ENCODE data around the gene RTN4R. TPM values are rescaled to one million over a fixed set of nuclear protein-coding genes. Genes with fewer than 3 reads are reported as not detected.

The RTN4R gene
- total RNA-seq, 1 experiment from 2014 or later: 19.0 TPM

DNA sequence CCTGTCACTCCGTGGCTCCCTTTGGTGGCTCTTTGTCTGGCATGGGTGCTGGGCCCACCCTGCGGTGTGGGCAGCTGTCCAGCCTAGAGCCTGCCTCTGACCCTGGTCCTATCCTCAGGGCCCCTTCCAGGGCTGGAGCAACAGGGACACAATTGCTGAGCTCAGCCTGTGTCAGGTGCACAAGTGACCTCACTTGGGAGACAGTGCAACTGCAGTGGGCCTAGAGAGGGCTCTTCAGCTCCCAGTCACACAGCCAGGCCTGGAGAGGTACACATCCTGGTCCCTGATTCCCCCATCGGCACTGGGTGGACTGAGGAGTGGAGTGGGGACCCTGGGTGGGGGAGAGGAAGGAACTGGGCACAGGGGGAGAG is 43.9 kb downstream of the RTN4R start:
- no peak for ATAC-seq
- DNase-seq (ENCODE audit: low read depth, low spot score): no peak
- BruUV-seq (replicated peaks): no TSS peak
- Histone ChIP-seq H3K4me3 (replicated peaks in 1 of 2; ENCODE audit: low read depth in 1 of 2, low read length in 2 of 2) (no peak overlapping the region), H3K36me3 (ENCODE audit: control insufficient read depth in 1 of 2, insufficient read depth in 2 of 2, low read length in 2 of 2) (no peaks in the 10 kb centered on the region), H3K4me2 (ENCODE audit: low read length) (no peak overlapping the region), H3K9me3 (ENCODE audit: control insufficient read depth in 1 of 2, insufficient read depth in 1 of 2, low read depth in 1 of 2, low read length in 2 of 2) (peaks cover 0 to 14% of the 10 kb centered on the region in 2 experiments; a peak in 1 of 4 replicates), H3K9ac (ENCODE audit: low read length) (no peak overlapping the region), H4K20me1 (ENCODE audit: insufficient read depth) (no peaks in the 10 kb centered on the region), H3K27ac (ENCODE audit: low read depth, low read length) (no peak overlapping the region), H3K9me2 (ENCODE audit: insufficient read depth) (no peaks in the 10 kb centered on the region), H3K79me2 (ENCODE audit: insufficient read depth, low read length) (no peaks in the 10 kb centered on the region), H2AFZ (ENCODE audit: low read depth, low read length, poor library complexity, severe bottlenecking) (no peak overlapping the region), H3K27me3 (ENCODE audit: insufficient read depth, low read length) (no peaks in the 10 kb centered on the region), H3K4me1 (ENCODE audit: control insufficient read depth in 1 of 2, insufficient read depth in 2 of 2, low read length in 2 of 2) (no peaks in the 10 kb centered on the region)
- intact Hi-C loops (cut with micrococcal nuclease): no loop called here
- ChIA-PET POLR2A (no interaction called here), RAD21 (ENCODE audit: low non-redundant PET in 1 of 2, low total read pairs in 2 of 2, uncharacterized antibody in 2 of 2, unreplicated experiment in 2 of 2) (no interaction called here), CTCF (no interaction called here)
- TF ChIP-seq, protein P1, sequence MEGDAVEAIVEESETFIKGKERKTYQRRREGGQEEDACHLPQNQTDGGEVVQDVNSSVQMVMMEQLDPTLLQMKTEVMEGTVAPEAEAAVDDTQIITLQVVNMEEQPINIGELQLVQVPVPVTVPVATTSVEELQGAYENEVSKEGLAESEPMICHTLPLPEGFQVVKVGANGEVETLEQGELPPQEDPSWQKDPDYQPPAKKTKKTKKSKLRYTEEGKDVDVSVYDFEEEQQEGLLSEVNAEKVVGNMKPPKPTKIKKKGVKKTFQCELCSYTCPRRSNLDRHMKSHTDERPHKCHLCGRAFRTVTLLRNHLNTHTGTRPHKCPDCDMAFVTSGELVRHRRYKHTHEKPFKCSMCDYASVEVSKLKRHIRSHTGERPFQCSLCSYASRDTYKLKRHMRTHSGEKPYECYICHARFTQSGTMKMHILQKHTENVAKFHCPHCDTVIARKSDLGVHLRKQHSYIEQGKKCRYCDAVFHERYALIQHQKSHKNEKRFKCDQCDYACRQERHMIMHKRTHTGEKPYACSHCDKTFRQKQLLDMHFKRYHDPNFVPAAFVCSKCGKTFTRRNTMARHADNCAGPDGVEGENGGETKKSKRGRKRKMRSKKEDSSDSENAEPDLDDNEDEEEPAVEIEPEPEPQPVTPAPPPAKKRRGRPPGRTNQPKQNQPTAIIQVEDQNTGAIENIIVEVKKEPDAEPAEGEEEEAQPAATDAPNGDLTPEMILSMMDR (IDR thresholded peaks at IDR 0.05 in 2 of 3, conservative IDR thresholded peaks at IDR 0.05 in 1 of 3; ENCODE audit: borderline replicate concordance in 1 of 3, insufficient read depth in 1 of 3, low read depth in 2 of 3, low read length in 2 of 3): no peak
- TF ChIP-seq, protein P2, sequence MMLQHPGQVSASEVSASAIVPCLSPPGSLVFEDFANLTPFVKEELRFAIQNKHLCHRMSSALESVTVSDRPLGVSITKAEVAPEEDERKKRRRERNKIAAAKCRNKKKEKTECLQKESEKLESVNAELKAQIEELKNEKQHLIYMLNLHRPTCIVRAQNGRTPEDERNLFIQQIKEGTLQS (IDR thresholded peaks at IDR 0.05): no peak
- TF ChIP-seq POLR2A (IDR thresholded peaks at IDR 0.05; ENCODE audit: borderline replicate concordance, extremely low read depth, insufficient read depth, insufficient read length) (no peak), EZH2phosphoT487 (IDR thresholded peaks at IDR 0.05; ENCODE audit: borderline replicate concordance) (no peak), TCF7L2 (IDR thresholded peaks at IDR 0.05; ENCODE audit: borderline replicate concordance, extremely low read depth, insufficient read depth, insufficient read length) (no peak), CEBPB (IDR thresholded peaks at IDR 0.05; ENCODE audit: low read depth) (no peak), ZFX (IDR thresholded peaks at IDR 0.05) (no peak), ELF1 (IDR thresholded peaks at IDR 0.05; ENCODE audit: borderline replicate concordance, low read depth) (no peak), EZH2 (IDR thresholded peaks at IDR 0.05) (no peak), SRF (IDR thresholded peaks at IDR 0.05; ENCODE audit: low read depth) (no peak), CBX3 (IDR thresholded peaks at IDR 0.05; ENCODE audit: low read depth) (no peak), JUND (IDR thresholded peaks at IDR 0.05) (no peak), EGR1 (IDR thresholded peaks at IDR 0.05; ENCODE audit: low read depth) (no peak), FOSL1 (IDR thresholded peaks at IDR 0.05; ENCODE audit: low read depth) (no peak), POLR2AphosphoS5 (IDR thresholded peaks at IDR 0.05; ENCODE audit: low read depth, low read length) (no peak), SIN3A (IDR thresholded peaks at IDR 0.05; ENCODE audit: low read depth) (no peak), ZNF274 (IDR thresholded peaks at IDR 0.05; ENCODE audit: low read depth, low read length) (no peak), YY1 (IDR thresholded peaks at IDR 0.05; ENCODE audit: extremely low read depth, insufficient replicate concordance, low read depth, low read length) (no peak)
- TF ChIP-seq, protein P3, sequence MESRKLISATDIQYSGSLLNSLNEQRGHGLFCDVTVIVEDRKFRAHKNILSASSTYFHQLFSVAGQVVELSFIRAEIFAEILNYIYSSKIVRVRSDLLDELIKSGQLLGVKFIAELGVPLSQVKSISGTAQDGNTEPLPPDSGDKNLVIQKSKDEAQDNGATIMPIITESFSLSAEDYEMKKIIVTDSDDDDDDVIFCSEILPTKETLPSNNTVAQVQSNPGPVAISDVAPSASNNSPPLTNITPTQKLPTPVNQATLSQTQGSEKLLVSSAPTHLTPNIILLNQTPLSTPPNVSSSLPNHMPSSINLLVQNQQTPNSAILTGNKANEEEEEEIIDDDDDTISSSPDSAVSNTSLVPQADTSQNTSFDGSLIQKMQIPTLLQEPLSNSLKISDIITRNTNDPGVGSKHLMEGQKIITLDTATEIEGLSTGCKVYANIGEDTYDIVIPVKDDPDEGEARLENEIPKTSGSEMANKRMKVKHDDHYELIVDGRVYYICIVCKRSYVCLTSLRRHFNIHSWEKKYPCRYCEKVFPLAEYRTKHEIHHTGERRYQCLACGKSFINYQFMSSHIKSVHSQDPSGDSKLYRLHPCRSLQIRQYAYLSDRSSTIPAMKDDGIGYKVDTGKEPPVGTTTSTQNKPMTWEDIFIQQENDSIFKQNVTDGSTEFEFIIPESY (IDR thresholded peaks at IDR 0.05; ENCODE audit: extremely low read depth, insufficient replicate concordance, low read length): no peak

Measured in HCT116 (cell line).